Hair follicular keratinocyte (primary cell): Measurements from ENCODE around the gene POLR1A. TPM values are rescaled to one million over a fixed set of nuclear protein-coding genes. Genes with fewer than 3 reads are reported as not detected.

Experiments used
- total RNA-seq: library from RNA; depleted of rRNA; stranded (reverse); fragments of >200 nt; gene quantifications from 2 replicates; pipeline ENCODE4 v1.2.3, GENCODE V29; 2015

POLR1A gene
- total RNA-seq: 14.8 and 21.8 TPM in 2 replicates

GRCh38 chr2:86105252-86105968 is at the start of gene POLR1A:
TSS of gene POLR1A (minus strand) at chr2:86105886. CDS start at chr2:86105776, 110 bp downstream.

DNA sequence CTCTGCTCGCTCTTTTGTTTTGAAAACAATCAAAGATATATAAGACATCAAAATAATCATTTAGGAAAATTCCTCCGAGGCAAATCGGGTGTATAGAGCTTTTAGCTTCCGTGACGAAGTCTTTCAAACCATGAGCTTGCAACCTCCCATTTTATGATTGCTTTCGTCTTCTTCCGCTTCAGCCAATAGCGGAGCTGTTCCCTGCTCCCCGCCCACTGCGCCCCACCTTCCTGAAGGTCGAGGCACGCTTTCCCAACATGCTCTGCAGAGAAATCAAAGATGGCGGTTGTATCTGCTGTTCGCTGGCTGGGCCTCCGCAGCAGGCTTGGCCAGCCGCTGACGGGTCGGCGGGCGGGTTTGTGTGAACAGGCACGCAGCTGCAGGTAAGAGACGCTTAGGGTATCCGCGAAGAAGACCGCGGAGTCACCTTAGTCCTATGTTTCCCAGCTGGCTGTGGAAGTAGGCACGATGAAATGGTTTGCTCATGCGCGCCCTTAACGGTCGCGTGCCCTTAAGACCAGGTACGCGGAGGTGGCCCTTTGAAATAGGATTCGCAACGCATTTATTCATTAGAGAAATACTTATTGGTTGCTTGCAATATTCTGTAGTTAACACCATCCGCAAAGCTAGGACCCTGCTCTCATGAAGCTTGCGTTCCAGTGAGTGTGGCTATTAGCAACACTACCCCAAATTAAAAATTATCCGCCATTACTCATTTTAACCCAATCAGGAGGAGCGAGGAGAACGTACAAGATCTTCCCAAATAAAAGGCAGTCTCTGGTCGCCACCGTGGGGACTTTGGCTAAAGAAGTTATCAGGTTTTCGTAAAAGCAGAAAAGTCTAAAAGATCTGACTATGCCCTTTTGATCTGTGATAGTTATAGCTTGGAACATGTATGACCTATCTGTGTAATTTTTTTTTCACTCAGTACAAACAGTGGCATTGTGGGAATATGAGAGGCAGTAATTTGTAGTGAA is 571 bp upstream of the POLR1A start, which contains the start of gene PTCD3:
TSS of gene PTCD3 (plus strand) at position 267 of the 977 bp plus-strand sequence. CDS start at position 280, 13 bp downstream.

Other genes starting within 250 kb of the POLR1A start
- 12.9 and 18.4 TPM in 2 replicates for gene ST3GAL5, start 216.9 kb downstream of the POLR1A start, total RNA-seq
- gene PTCD3, start 349 bp upstream of the POLR1A start, total RNA-seq: 38.7 and 44.7 TPM in 2 replicates
- gene IMMT, start 89.6 kb upstream of the POLR1A start, total RNA-seq: 78.5 and 82.9 TPM in 2 replicates
- 42.8 and 45.0 TPM in 2 replicates for gene MRPL35, start 93.6 kb upstream of the POLR1A start, total RNA-seq
- 0.16 TPM in 1 of 2 replicates, not detected in the other for gene REEP1, start 231.7 kb upstream of the POLR1A start, total RNA-seq